DMS 273 (cell line): Measurements from ENCODE around the gene DPF3.

Experiments used
- DNase-seq: peaks from one replicate; lab custom pipeline; 2025; ENCODE audit not compliant: unreplicated experiment; lab: John Stamatoyannopoulos, UW

The DPF3 gene

GRCh38 chr14:72904840-72905561 is 11.1 kb upstream of the DPF3 start:
- DNase-seq: peak; percentile 85

- no peak for DNase-seq
Measured at GRCh38 chr14:72904218-72904617, 10.3 kb upstream of the DPF3 start.

- DNase-seq: no peak
Measured at GRCh38 chr14:72903716-72904115, 9.8 kb upstream of the DPF3 start.

GRCh38 chr14:72902801-72903530 is 9.1 kb upstream of the DPF3 start:
- no peak for DNase-seq

- DNase-seq: no peak
Measured at GRCh38 chr14:72901361-72901760, 7.5 kb upstream of the DPF3 start.

GRCh38 chr14:72898448-72898847 is 4.5 kb upstream of the DPF3 start:
- DNase-seq: no peak

GRCh38 chr14:72894623-72895378 is 900 bp upstream of the DPF3 start:
- DNase-seq: peak; percentile 65

- no peak for DNase-seq
Measured at GRCh38 chr14:72894323-72894622, 372 bp upstream of the DPF3 start.

- DNase-seq: peak; percentile 76
Measured at GRCh38 chr14:72892879-72893635, 844 bp downstream of the DPF3 start.

GRCh38 chr14:72892103-72892878 is 1.6 kb downstream of the DPF3 start:
- DNase-seq: peak; percentile 79

- no peak for DNase-seq
Measured at GRCh38 chr14:72891666-72892102, 2.2 kb downstream of the DPF3 start.

GRCh38 chr14:72889366-72889765 is 4.5 kb downstream of the DPF3 start:
- DNase-seq: peak; percentile 58

GRCh38 chr14:72888636-72889201 is 5.2 kb downstream of the DPF3 start:
- no peak for DNase-seq

- DNase-seq: peak; percentile 90
Measured at GRCh38 chr14:72888192-72888591, 5.7 kb downstream of the DPF3 start.

- DNase-seq: peak; percentile 22
Measured at GRCh38 chr14:72887514-72887913, 6.4 kb downstream of the DPF3 start.

GRCh38 chr14:72884386-72884785 is 9.5 kb downstream of the DPF3 start:
- no peak for DNase-seq

- no peak for DNase-seq
Measured at GRCh38 chr14:72883961-72884360, 9.9 kb downstream of the DPF3 start.

- no peak for DNase-seq
Measured at GRCh38 chr14:72883109-72883508, 10.8 kb downstream of the DPF3 start.

GRCh38 chr14:72882463-72882862 is 11.4 kb downstream of the DPF3 start:
- DNase-seq: no peak

- DNase-seq: no peak
Measured at GRCh38 chr14:72882047-72882446, 11.9 kb downstream of the DPF3 start.
